ENCODE results near the gene CYSRT1.

DNA sequence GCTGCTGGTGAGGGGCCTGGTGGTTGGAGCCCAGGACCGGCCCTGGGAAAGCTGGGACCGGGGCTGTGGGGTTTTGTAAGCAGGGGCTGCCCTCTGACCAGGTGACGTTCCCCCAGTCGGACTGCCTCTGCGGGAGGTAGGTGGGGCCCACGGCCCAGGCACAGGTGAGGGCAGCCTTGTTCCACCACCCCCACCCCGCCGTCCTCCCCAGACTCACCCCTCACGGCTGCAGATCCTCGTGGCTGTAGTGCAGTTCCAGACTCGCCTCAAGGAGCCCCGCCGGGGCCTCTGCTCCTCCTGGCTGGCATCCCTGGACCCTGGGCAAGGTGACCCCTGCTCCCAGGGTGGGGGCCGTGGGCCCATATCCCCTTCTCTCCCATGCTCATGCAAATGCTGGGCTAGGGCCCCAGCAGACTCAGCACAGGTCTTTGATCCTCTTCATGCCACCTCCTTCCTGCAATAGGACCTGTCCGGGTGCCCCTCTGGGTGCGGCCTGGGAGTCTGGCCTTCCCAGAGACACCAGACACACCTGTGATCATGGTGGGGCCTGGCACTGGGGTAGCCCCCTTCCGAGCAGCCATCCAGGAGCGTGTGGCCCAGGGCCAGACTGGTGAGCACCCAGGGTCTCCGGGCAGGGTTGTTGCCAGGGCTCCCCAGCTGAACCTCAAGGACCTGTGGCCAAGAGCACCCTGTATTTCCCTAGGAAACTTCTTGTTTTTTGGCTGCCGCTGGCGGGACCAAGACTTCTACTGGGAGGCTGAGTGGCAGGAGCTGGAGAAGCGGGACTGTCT, 9.6 kb upstream of the CYSRT1 start:
- TF ChIP-seq TAF1 (IDR thresholded peaks at IDR 0.05; ENCODE audit: borderline replicate concordance, low read depth, low read length) (no peak), ELF1 (IDR thresholded peaks at IDR 0.05) (no peak), YY1 (IDR thresholded peaks at IDR 0.05; ENCODE audit: low read depth) (no peak), RAD21 (IDR thresholded peaks at IDR 0.05; ENCODE audit: low read length) (no peak), EZH2phosphoT487 (IDR thresholded peaks at IDR 0.05; ENCODE audit: borderline replicate concordance, low read depth) (no peak)
- TF ChIP-seq, protein P1, sequence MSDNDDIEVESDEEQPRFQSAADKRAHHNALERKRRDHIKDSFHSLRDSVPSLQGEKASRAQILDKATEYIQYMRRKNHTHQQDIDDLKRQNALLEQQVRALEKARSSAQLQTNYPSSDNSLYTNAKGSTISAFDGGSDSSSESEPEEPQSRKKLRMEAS (IDR thresholded peaks at IDR 0.05; ENCODE audit: low read depth) = no peak
- TF ChIP-seq, protein P2, sequence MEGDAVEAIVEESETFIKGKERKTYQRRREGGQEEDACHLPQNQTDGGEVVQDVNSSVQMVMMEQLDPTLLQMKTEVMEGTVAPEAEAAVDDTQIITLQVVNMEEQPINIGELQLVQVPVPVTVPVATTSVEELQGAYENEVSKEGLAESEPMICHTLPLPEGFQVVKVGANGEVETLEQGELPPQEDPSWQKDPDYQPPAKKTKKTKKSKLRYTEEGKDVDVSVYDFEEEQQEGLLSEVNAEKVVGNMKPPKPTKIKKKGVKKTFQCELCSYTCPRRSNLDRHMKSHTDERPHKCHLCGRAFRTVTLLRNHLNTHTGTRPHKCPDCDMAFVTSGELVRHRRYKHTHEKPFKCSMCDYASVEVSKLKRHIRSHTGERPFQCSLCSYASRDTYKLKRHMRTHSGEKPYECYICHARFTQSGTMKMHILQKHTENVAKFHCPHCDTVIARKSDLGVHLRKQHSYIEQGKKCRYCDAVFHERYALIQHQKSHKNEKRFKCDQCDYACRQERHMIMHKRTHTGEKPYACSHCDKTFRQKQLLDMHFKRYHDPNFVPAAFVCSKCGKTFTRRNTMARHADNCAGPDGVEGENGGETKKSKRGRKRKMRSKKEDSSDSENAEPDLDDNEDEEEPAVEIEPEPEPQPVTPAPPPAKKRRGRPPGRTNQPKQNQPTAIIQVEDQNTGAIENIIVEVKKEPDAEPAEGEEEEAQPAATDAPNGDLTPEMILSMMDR (IDR thresholded peaks at IDR 0.05) = no peak
- TF ChIP-seq, protein P3, sequence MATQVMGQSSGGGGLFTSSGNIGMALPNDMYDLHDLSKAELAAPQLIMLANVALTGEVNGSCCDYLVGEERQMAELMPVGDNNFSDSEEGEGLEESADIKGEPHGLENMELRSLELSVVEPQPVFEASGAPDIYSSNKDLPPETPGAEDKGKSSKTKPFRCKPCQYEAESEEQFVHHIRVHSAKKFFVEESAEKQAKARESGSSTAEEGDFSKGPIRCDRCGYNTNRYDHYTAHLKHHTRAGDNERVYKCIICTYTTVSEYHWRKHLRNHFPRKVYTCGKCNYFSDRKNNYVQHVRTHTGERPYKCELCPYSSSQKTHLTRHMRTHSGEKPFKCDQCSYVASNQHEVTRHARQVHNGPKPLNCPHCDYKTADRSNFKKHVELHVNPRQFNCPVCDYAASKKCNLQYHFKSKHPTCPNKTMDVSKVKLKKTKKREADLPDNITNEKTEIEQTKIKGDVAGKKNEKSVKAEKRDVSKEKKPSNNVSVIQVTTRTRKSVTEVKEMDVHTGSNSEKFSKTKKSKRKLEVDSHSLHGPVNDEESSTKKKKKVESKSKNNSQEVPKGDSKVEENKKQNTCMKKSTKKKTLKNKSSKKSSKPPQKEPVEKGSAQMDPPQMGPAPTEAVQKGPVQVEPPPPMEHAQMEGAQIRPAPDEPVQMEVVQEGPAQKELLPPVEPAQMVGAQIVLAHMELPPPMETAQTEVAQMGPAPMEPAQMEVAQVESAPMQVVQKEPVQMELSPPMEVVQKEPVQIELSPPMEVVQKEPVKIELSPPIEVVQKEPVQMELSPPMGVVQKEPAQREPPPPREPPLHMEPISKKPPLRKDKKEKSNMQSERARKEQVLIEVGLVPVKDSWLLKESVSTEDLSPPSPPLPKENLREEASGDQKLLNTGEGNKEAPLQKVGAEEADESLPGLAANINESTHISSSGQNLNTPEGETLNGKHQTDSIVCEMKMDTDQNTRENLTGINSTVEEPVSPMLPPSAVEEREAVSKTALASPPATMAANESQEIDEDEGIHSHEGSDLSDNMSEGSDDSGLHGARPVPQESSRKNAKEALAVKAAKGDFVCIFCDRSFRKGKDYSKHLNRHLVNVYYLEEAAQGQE (IDR thresholded peaks at IDR 0.05; ENCODE audit: low read depth, low read length) = no peak
- TF ChIP-seq, protein P4, sequence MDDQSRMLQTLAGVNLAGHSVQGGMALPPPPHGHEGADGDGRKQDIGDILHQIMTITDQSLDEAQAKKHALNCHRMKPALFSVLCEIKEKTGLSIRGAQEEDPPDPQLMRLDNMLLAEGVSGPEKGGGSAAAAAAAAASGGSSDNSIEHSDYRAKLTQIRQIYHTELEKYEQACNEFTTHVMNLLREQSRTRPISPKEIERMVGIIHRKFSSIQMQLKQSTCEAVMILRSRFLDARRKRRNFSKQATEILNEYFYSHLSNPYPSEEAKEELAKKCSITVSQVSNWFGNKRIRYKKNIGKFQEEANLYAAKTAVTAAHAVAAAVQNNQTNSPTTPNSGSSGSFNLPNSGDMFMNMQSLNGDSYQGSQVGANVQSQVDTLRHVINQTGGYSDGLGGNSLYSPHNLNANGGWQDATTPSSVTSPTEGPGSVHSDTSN (IDR thresholded peaks at IDR 0.05) = no peak
- TF ChIP-seq, protein P5, sequence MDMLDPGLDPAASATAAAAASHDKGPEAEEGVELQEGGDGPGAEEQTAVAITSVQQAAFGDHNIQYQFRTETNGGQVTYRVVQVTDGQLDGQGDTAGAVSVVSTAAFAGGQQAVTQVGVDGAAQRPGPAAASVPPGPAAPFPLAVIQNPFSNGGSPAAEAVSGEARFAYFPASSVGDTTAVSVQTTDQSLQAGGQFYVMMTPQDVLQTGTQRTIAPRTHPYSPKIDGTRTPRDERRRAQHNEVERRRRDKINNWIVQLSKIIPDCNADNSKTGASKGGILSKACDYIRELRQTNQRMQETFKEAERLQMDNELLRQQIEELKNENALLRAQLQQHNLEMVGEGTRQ (IDR thresholded peaks at IDR 0.05; ENCODE audit: borderline replicate concordance, low read depth, low read length) = no peak
